Osteocyte (in vitro differentiated cells): ENCODE results near the gene LOXL1. TPM values are rescaled to one million over a fixed set of nuclear protein-coding genes. Genes with fewer than 3 reads are reported as not detected.
A peak's percentile ranks its signal among the peaks of the same experiment; 100 is the strongest.

Experiments used
- DNase-seq: peaks from one replicate; pipeline ENCODE4 v3.0.0; 2021; ENCODE audit warnings: mixed read lengths; ENCODE audit not compliant: unreplicated experiment; ENCODE audit errors: extremely low spot score
- H3K27ac Mint-ChIP-seq: one replicate; pipeline ENCODE4 v1.8.0; 2021; ENCODE audit warnings: mild to moderate bottlenecking, mixed read lengths; ENCODE audit not compliant: unreplicated experiment
- H3K27me3 Mint-ChIP-seq: one replicate; pipeline ENCODE4 v1.8.0; 2021; ENCODE audit warnings: mixed read lengths; ENCODE audit not compliant: unreplicated experiment
- H3K36me3 Mint-ChIP-seq: one replicate; pipeline ENCODE4 v1.8.0; 2021; ENCODE audit warnings: mixed read lengths; ENCODE audit not compliant: unreplicated experiment
- H3K4me1 Mint-ChIP-seq: one replicate; pipeline ENCODE4 v1.8.0; 2021; ENCODE audit warnings: mixed read lengths; ENCODE audit not compliant: unreplicated experiment
- H3K4me3 Mint-ChIP-seq: one replicate; pipeline ENCODE4 v1.8.0; 2021; ENCODE audit warnings: mild to moderate bottlenecking, moderate library complexity, mixed read lengths; ENCODE audit not compliant: unreplicated experiment
- H3K9me3 Mint-ChIP-seq: one replicate; pipeline ENCODE4 v1.8.0; 2021; ENCODE audit warnings: mixed read lengths; ENCODE audit not compliant: unreplicated experiment
- total RNA-seq: library from RNA; stranded (reverse); gene quantifications from 2 replicates; pipeline ENCODE4 v1.2.1, GENCODE V29; 2021
- TF ChIP-seq, protein P1 (sequence below): fragments of 200-600 bp; sonication (generic); IDR thresholded peaks from 2 replicates; pipeline ENCODE4 v1.5.0; 2021; ENCODE audit warnings: antibody characterized with exemption, mild to moderate bottlenecking, moderate library complexity

Gene LOXL1
- total RNA-seq, 1 donor from 2014 or later, result 417 TPM

- peak overlapping the region; percentile 85 for H3K4me3 Mint-ChIP-seq
- DNase-seq, result peak; percentile 89
- no peaks in the 10 kb centered on the region for H3K27me3 Mint-ChIP-seq
- H3K27ac Mint-ChIP-seq, result peak overlapping the region; percentile 85
- no peaks in the 10 kb centered on the region for H3K9me3 Mint-ChIP-seq
- peaks cover 5% of the 10 kb centered on the region for H3K36me3 Mint-ChIP-seq
- TF ChIP-seq, protein P1, sequence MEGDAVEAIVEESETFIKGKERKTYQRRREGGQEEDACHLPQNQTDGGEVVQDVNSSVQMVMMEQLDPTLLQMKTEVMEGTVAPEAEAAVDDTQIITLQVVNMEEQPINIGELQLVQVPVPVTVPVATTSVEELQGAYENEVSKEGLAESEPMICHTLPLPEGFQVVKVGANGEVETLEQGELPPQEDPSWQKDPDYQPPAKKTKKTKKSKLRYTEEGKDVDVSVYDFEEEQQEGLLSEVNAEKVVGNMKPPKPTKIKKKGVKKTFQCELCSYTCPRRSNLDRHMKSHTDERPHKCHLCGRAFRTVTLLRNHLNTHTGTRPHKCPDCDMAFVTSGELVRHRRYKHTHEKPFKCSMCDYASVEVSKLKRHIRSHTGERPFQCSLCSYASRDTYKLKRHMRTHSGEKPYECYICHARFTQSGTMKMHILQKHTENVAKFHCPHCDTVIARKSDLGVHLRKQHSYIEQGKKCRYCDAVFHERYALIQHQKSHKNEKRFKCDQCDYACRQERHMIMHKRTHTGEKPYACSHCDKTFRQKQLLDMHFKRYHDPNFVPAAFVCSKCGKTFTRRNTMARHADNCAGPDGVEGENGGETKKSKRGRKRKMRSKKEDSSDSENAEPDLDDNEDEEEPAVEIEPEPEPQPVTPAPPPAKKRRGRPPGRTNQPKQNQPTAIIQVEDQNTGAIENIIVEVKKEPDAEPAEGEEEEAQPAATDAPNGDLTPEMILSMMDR, result peak; percentile 66
- peaks cover 80% of the 10 kb centered on the region for H3K4me1 Mint-ChIP-seq
These were observed 1.4 kb downstream of the LOXL1 start for GRCh38 chr15:73927476-73928240.

- H3K27me3 Mint-ChIP-seq, result no peaks in the 10 kb centered on the region
- peak overlapping the region; percentile 85 for H3K4me3 Mint-ChIP-seq
- peak overlapping the region; percentile 85 for H3K27ac Mint-ChIP-seq
- H3K9me3 Mint-ChIP-seq, result no peaks in the 10 kb centered on the region
- peaks cover 79% of the 10 kb centered on the region for H3K4me1 Mint-ChIP-seq
- TF ChIP-seq, protein P1, result no peak
- H3K36me3 Mint-ChIP-seq, result peaks cover 8% of the 10 kb centered on the region
- DNase-seq, result no peak
These were observed 1.9 kb downstream of the LOXL1 start for GRCh38 chr15:73928241-73928579.

DNA sequence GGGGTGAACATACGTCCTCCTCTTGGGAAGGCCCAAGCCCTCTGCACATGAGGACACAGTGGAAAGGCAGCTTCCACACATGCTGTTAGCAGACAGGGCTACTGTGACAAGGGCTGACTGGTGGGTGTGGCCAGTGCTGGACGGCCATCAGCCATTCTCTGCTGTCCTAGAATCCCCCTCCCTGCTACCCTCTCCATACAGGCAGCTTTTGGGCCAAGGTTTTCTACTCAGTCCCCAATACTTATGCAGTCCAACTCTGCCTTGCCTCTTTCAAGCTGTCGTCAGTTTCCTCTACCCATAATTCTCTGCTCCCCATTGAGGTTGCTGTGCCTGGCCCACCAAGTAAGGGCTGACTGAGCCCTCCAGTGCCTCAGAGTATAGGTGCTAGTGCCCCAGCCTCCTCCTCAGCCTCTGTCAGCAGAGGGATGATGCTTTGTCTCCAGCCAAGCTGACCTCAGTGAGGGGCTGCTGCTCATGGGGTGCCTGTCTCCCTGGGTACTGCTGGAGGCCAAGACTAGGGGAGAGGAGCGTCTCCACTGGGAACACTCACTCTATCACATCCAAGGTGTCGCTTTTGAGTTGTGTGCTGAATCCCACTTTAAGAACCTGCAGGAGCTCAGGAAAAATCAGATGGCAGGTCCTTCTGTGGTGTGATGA lies 2.8 kb downstream of the LOXL1 start:
- H3K4me1 Mint-ChIP-seq, result peaks cover 76% of the 10 kb centered on the region
- peak overlapping the region; percentile 85 for H3K4me3 Mint-ChIP-seq
- DNase-seq, result no peak
- H3K27ac Mint-ChIP-seq, result peak overlapping the region; percentile 96
- H3K36me3 Mint-ChIP-seq, result peaks cover 8% of the 10 kb centered on the region
- TF ChIP-seq, protein P1, result no peak
- H3K27me3 Mint-ChIP-seq, result no peaks in the 10 kb centered on the region
- H3K9me3 Mint-ChIP-seq, result no peaks in the 10 kb centered on the region

DNA sequence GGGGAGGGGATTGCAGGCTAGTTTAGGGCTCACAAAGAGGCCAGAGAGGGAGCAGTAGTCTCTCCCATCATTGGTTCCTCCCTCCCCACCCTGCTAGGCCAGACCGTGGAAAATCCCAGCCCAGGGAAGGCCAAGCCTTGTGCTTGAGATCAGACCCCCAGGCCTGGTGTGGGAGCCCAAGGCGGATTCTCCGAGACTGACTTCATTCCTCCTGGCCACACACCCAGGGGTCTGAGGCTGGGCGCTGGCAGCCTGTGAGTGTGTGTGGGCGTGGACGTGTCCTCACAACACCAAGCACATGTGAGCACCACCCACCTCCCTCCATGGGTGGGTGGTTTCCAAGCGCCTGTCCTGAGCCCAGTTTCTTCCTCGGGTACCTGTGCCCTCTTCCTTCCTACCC lies 4.1 kb downstream of the LOXL1 start:
- peak; percentile 92 for DNase-seq
- Mint-ChIP-seq H3K27me3 (no peaks in the 10 kb centered on the region), H3K27ac (peak overlapping the region; percentile 96), H3K4me1 (peaks cover 76% of the 10 kb centered on the region), H3K9me3 (no peaks in the 10 kb centered on the region), H3K4me3 (peak overlapping the region; percentile 85), H3K36me3 (peaks cover 8% of the 10 kb centered on the region)
- TF ChIP-seq, protein P1, result no peak

- no peaks in the 10 kb centered on the region for H3K9me3 Mint-ChIP-seq
- TF ChIP-seq, protein P1, result no peak
- no peak for DNase-seq
- H3K36me3 Mint-ChIP-seq, result peaks cover 8% of the 10 kb centered on the region
- H3K4me1 Mint-ChIP-seq, result peaks cover 75% of the 10 kb centered on the region
- no peaks in the 10 kb centered on the region for H3K27me3 Mint-ChIP-seq
- H3K27ac Mint-ChIP-seq, result peak overlapping the region; percentile 96
- H3K4me3 Mint-ChIP-seq, result peak overlapping the region; percentile 85
These were observed 4.6 kb downstream of the LOXL1 start for GRCh38 chr15:73930790-73931281.
